GM19438 (cell line): ENCODE results near the gene AGAP2.
"Not testable (repeated sequence)": the region's sequence is repeated elsewhere in the genome, so short reads cannot be mapped to it uniquely, and the experiment has no call there.

Source experiments
- ATAC-seq: cut with Tn5 transposase; IDR thresholded peaks from one replicate; pipeline ENCODE4 v1.9.1; 2021; ENCODE audit warnings: low read depth; ENCODE audit not compliant: unreplicated experiment

Gene AGAP2

GRCh38 chr12:57707250-57707649 is 31.3 kb downstream of the AGAP2 start:
- no peak for ATAC-seq

- ATAC-seq, result no peak
Measured at GRCh38 chr12:57700317-57700716, 38.2 kb downstream of the AGAP2 start.

GRCh38 chr12:57698414-57698813 is 40.1 kb downstream of the AGAP2 start:
- ATAC-seq, result no peak

- no peak for ATAC-seq
Measured at GRCh38 chr12:57697076-57697475, 41.5 kb downstream of the AGAP2 start.

GRCh38 chr12:57695770-57696432 is 42.6 kb downstream of the AGAP2 start:
- ATAC-seq, result no peak

GRCh38 chr12:57694459-57695019 is 44.0 kb downstream of the AGAP2 start:
- no peak for ATAC-seq

GRCh38 chr12:57693659-57694458 is 44.7 kb downstream of the AGAP2 start, which contains the start of gene OS9:
Gene OS9, plus strand, starts transcription at chr12:57694132. Its CDS starts 30 bp downstream, at chr12:57694162.
- peak; percentile 97 for ATAC-seq

- ATAC-seq, result no peak
Measured at GRCh38 chr12:57693317-57693658, 45.3 kb downstream of the AGAP2 start.

GRCh38 chr12:57692500-57692899 is 46.0 kb downstream of the AGAP2 start:
- ATAC-seq, result no peak

- ATAC-seq, result no peak
Measured at GRCh38 chr12:57688931-57689330, 49.6 kb downstream of the AGAP2 start.

- ATAC-seq, result no peak
Measured at GRCh38 chr12:57687862-57688261, 50.7 kb downstream of the AGAP2 start.

- ATAC-seq, result no peak
Measured at GRCh38 chr12:57679697-57680096, 58.8 kb downstream of the AGAP2 start.

GRCh38 chr12:57677947-57678346 is 60.6 kb downstream of the AGAP2 start:
- ATAC-seq, result not testable (repeated sequence)

- ATAC-seq, result no peak
Measured at GRCh38 chr12:57674691-57675090, 63.9 kb downstream of the AGAP2 start.
